ENCODE results near the gene ALG8. TPM values are rescaled to one million over a fixed set of nuclear protein-coding genes. Genes with fewer than 3 reads are reported as not detected.
"Not testable (repeated sequence)": the region's sequence is repeated elsewhere in the genome, so short reads cannot be mapped to it uniquely, and the experiment has no call there.

Gene ALG8
- polyA plus RNA-seq, 1 donor (not counting 4 experiments of a cell fraction or from before 2014, with no cell fraction given) = 71.8 TPM

GRCh38 chr11:78094250-78094649 lies 45.2 kb downstream of the ALG8 start:
- dilution Hi-C loops (cut with MboI; ENCODE audit: extremely low pct_ligation_motif_present, low sequenced_read_pairs) = no loop called here
- FAIRE-seq (no peak), DNase-seq (ENCODE audit: low read depth, low spot score) (no peak)
- H3K9ac ChIP-seq (ENCODE audit: control insufficient read depth, extremely low read depth, insufficient read depth, low read length) = no peak overlapping the region
- no peak overlapping the region for H2AFZ ChIP-seq (ENCODE audit: control insufficient read depth, low read length)
- no peak overlapping the region for H3K27ac ChIP-seq (ENCODE audit: control insufficient read depth, insufficient read depth, low read length)
- no peak overlapping the region for H3K4me2 ChIP-seq (ENCODE audit: control insufficient read depth, extremely low read depth, insufficient read depth, low read depth, low read length)
- no peaks in the 10 kb centered on the region for H4K20me1 ChIP-seq (ENCODE audit: control insufficient read depth, extremely low read depth, insufficient read depth, low read length)
- no peaks in the 10 kb centered on the region for H3K4me1 ChIP-seq (ENCODE audit: control insufficient read depth, extremely low read depth, insufficient read depth, low read length)
- peaks cover 4 to 6% of the 10 kb centered on the region in 2 experiments for H3K36me3 ChIP-seq (ENCODE audit: control insufficient read depth in 2 of 2, extremely low read depth in 1 of 2, insufficient read depth in 2 of 2, low read length in 2 of 2)
- H3K79me2 ChIP-seq (ENCODE audit: control insufficient read depth, insufficient read depth, low read length) = no peaks in the 10 kb centered on the region
- TF ChIP-seq EZH2 (IDR thresholded peaks at IDR 0.05; ENCODE audit: low read length) = no peak
- TF ChIP-seq CTCF (optimal IDR thresholded peaks at IDR 0.05 in 1 of 3, IDR thresholded peaks at IDR 0.05 in 1 of 3, conservative IDR thresholded peaks at IDR 0.05 in 1 of 3; ENCODE audit: extremely low read depth in 1 of 3, insufficient read depth in 2 of 3, low read length in 3 of 3) = no peak
- no peaks in the 10 kb centered on the region for H3K9me3 ChIP-seq (ENCODE audit: control insufficient read depth, low read depth, low read length)
- no peak overlapping the region for H3K4me3 ChIP-seq (ENCODE audit: control insufficient read depth in 2 of 3, extremely low read depth in 1 of 3, insufficient read depth in 2 of 3, low read depth in 1 of 3, low read length in 3 of 3)
- H3K9me1 ChIP-seq (ENCODE audit: control insufficient read depth, extremely low read depth, insufficient read depth, low read length) = no peaks in the 10 kb centered on the region
- H3K27me3 ChIP-seq (ENCODE audit: control insufficient read depth, extremely low read depth, insufficient read depth, low read length) = no peaks in the 10 kb centered on the region

- dilution Hi-C loops (cut with MboI; ENCODE audit: extremely low pct_ligation_motif_present, low sequenced_read_pairs); H3K9ac ChIP-seq (ENCODE audit: control insufficient read depth, extremely low read depth, insufficient read depth, low read length); H3K4me2 ChIP-seq (ENCODE audit: control insufficient read depth, extremely low read depth, insufficient read depth, low read depth, low read length); H3K4me3 ChIP-seq (ENCODE audit: control insufficient read depth in 2 of 3, extremely low read depth in 1 of 3, insufficient read depth in 2 of 3, low read depth in 1 of 3, low read length in 3 of 3); H4K20me1 ChIP-seq (ENCODE audit: control insufficient read depth, extremely low read depth, insufficient read depth, low read length); H2AFZ ChIP-seq (ENCODE audit: control insufficient read depth, low read length); H3K36me3 ChIP-seq (ENCODE audit: control insufficient read depth in 2 of 2, extremely low read depth in 1 of 2, insufficient read depth in 2 of 2, low read length in 2 of 2); FAIRE-seq; DNase-seq (ENCODE audit: low read depth, low spot score); H3K27me3 ChIP-seq (ENCODE audit: control insufficient read depth, extremely low read depth, insufficient read depth, low read length); H3K27ac ChIP-seq (ENCODE audit: control insufficient read depth, insufficient read depth, low read length); H3K9me3 ChIP-seq (ENCODE audit: control insufficient read depth, low read depth, low read length); H3K4me1 ChIP-seq (ENCODE audit: control insufficient read depth, extremely low read depth, insufficient read depth, low read length); H3K9me1 ChIP-seq (ENCODE audit: control insufficient read depth, extremely low read depth, insufficient read depth, low read length); H3K79me2 ChIP-seq (ENCODE audit: control insufficient read depth, insufficient read depth, low read length): not testable (repeated sequence)
Observed at GRCh38 chr11:78086521-78087074, 52.8 kb downstream of the ALG8 start.

GRCh38 chr11:78085972-78086371 lies 53.5 kb downstream of the ALG8 start:
- Histone ChIP-seq H3K4me3 (ENCODE audit: control insufficient read depth in 2 of 3, extremely low read depth in 1 of 3, insufficient read depth in 2 of 3, low read depth in 1 of 3, low read length in 3 of 3) (no peak overlapping the region), H4K20me1 (ENCODE audit: control insufficient read depth, extremely low read depth, insufficient read depth, low read length) (no peaks in the 10 kb centered on the region), H3K4me2 (ENCODE audit: control insufficient read depth, extremely low read depth, insufficient read depth, low read depth, low read length) (no peak overlapping the region), H3K79me2 (ENCODE audit: control insufficient read depth, insufficient read depth, low read length) (no peaks in the 10 kb centered on the region), H3K36me3 (ENCODE audit: control insufficient read depth in 2 of 2, extremely low read depth in 1 of 2, insufficient read depth in 2 of 2, low read length in 2 of 2) (no peaks in the 10 kb centered on the region), H3K27me3 (ENCODE audit: control insufficient read depth, extremely low read depth, insufficient read depth, low read length) (no peaks in the 10 kb centered on the region), H3K9ac (ENCODE audit: control insufficient read depth, extremely low read depth, insufficient read depth, low read length) (no peak overlapping the region), H3K4me1 (ENCODE audit: control insufficient read depth, extremely low read depth, insufficient read depth, low read length) (no peaks in the 10 kb centered on the region), H2AFZ (ENCODE audit: control insufficient read depth, low read length) (no peak overlapping the region), H3K27ac (ENCODE audit: control insufficient read depth, insufficient read depth, low read length) (no peak overlapping the region), H3K9me3 (ENCODE audit: control insufficient read depth, low read depth, low read length) (no peaks in the 10 kb centered on the region), H3K9me1 (ENCODE audit: control insufficient read depth, extremely low read depth, insufficient read depth, low read length) (no peaks in the 10 kb centered on the region)
- TF ChIP-seq EZH2 (IDR thresholded peaks at IDR 0.05; ENCODE audit: low read length) = no peak
- no peak for TF ChIP-seq CTCF (optimal IDR thresholded peaks at IDR 0.05 in 1 of 3, IDR thresholded peaks at IDR 0.05 in 1 of 3, conservative IDR thresholded peaks at IDR 0.05 in 1 of 3; ENCODE audit: extremely low read depth in 1 of 3, insufficient read depth in 2 of 3, low read length in 3 of 3)
- dilution Hi-C loops (cut with MboI; ENCODE audit: extremely low pct_ligation_motif_present, low sequenced_read_pairs) = no loop called here
- FAIRE-seq (no peak), DNase-seq (ENCODE audit: low read depth, low spot score) (no peak)

- H3K27me3 ChIP-seq (ENCODE audit: control insufficient read depth, extremely low read depth, insufficient read depth, low read length); dilution Hi-C loops (cut with MboI; ENCODE audit: extremely low pct_ligation_motif_present, low sequenced_read_pairs); FAIRE-seq; H3K4me2 ChIP-seq (ENCODE audit: control insufficient read depth, extremely low read depth, insufficient read depth, low read depth, low read length); DNase-seq (ENCODE audit: low read depth, low spot score); H3K9ac ChIP-seq (ENCODE audit: control insufficient read depth, extremely low read depth, insufficient read depth, low read length); H3K4me3 ChIP-seq (ENCODE audit: control insufficient read depth in 2 of 3, extremely low read depth in 1 of 3, insufficient read depth in 2 of 3, low read depth in 1 of 3, low read length in 3 of 3); H3K9me3 ChIP-seq (ENCODE audit: control insufficient read depth, low read depth, low read length); H2AFZ ChIP-seq (ENCODE audit: control insufficient read depth, low read length); H3K9me1 ChIP-seq (ENCODE audit: control insufficient read depth, extremely low read depth, insufficient read depth, low read length); H3K27ac ChIP-seq (ENCODE audit: control insufficient read depth, insufficient read depth, low read length); H3K79me2 ChIP-seq (ENCODE audit: control insufficient read depth, insufficient read depth, low read length); H3K4me1 ChIP-seq (ENCODE audit: control insufficient read depth, extremely low read depth, insufficient read depth, low read length); H3K36me3 ChIP-seq (ENCODE audit: control insufficient read depth in 2 of 2, extremely low read depth in 1 of 2, insufficient read depth in 2 of 2, low read length in 2 of 2); H4K20me1 ChIP-seq (ENCODE audit: control insufficient read depth, extremely low read depth, insufficient read depth, low read length): not testable (repeated sequence)
Observed at GRCh38 chr11:78084506-78084905, 54.9 kb downstream of the ALG8 start.

Measured in keratinocyte (primary cell).